HG02943 (cell line): ENCODE results near the gene TCIRG1.

Experiments used
- ATAC-seq: cut with Tn5 transposase; IDR thresholded peaks from one replicate; pipeline ENCODE4 v1.9.1; 2021; ENCODE audit warnings: mild to moderate bottlenecking, low read depth, moderate library complexity; ENCODE audit not compliant: unreplicated experiment

Gene TCIRG1

DNA sequence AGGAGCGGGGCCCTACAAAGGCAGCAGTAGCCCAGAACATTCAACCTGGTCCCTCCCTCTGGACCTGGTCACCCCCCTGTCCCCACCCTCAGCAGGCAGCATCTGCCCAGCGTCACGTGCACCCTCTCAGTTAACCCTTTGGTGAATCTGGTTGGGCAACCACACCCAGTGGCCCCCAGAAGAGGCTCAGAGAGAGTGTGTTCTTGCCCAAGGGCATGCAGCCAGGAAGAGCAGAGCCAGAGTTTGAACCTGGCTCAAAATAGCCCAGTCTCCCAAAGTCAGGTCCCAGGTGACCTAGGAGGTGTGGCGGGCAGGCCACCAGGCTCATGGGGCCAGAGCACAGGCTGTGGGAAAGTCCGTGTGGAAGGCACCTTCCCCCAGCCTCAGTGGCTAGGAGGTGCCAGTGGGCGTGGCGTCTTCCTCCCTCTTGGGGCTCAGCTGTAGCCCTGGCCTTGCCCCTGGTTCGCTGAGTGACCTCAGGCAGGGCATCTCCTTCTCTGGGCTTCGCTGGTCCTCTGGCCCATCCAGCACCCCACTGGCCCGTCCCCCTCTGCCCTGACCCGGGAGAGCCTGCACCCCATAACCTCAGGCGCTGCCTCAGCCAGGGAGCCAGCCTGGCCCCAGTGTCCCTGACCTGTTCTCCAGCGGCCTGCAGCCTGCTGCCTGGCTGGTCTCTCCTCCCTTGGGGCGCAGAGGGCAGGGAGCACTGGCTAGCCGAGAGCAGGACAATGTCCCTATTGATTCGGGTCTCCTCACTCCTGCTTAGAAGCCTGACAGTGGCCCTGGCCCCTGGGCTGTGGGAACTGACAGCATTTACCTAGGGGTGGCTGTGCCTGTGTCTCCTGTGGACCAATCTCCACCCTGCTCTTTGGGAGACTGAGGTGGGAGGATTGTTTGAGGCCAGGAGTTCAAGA is 21.7 kb upstream of the TCIRG1 start:
- no peak for ATAC-seq

DNA sequence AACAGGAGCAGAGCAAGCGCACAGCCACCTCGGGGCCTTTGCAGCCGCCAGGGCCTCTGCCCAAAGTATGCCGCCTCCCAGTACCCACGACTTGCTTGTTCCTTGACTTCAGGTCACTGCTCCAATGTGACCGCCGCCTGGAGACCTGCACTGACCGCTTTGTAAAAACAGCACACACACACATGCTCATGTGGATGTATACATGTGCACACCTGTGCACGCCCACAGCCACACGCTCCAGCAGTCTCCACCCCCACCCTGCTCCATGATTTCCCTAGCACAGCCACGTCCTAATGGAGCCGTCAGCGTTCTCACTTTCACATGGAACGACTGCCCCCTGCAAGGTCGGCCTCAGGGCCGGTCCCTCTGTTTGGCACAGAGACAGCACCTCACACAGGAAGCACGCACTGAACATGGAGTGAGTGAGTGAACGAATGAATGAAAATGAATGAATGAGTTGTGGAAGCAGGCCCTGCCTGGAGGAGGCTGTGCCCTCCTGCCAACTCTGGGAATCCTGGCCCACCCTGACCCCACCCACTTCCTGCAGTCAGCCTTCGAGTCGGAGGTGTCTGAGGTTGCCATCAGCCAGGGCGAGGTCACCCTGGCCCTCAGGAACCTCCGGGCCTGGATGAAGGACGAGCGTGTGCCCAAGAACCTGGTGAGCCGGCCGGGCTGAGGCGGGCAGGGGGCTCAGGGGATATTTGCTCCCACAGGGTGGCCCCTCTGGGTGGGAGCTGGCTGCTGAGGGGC is 20.7 kb upstream of the TCIRG1 start:
- no peak for ATAC-seq

DNA sequence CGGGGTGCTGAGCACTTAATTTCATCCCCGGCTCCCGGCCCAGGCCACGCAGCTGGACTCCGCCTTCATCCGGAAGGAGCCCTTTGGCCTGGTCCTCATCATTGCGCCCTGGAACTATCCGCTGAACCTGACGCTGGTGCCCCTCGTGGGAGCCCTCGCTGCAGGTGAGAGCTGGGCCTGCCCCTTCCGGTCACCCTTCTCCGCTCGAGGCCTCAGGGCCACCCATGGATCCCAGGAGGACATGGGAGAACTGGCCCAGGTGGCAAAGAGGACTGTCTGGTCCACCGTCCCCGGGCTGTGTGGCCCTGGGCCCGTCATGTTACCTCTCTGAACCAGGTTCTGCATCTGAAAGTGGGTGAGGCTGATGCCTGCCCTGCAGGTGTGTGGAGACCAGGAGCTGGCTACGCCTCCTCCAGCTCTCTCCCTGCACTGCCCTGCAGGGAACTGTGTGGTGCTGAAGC is 20.1 kb upstream of the TCIRG1 start:
- no peak for ATAC-seq

DNA sequence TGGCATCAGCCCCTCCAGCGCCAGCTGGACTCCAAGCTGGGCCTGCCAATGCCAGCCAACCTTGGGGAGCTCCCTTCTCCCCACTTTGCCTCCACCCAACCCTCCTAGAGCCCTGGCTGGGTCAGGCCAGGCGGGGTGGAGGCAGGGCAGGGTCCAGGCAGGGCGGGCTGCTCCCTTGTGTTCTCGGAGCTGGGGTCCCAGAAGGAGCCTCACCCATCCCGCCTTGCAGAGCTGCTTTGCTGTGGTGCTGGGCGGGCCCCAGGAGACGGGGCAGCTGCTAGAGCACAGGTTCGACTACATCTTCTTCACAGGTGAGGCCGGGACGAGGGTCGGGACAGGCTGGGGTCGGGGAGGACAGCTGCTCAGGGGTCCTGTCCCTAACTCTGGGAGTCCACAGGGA is 19.3 kb upstream of the TCIRG1 start:
- no peak for ATAC-seq

DNA sequence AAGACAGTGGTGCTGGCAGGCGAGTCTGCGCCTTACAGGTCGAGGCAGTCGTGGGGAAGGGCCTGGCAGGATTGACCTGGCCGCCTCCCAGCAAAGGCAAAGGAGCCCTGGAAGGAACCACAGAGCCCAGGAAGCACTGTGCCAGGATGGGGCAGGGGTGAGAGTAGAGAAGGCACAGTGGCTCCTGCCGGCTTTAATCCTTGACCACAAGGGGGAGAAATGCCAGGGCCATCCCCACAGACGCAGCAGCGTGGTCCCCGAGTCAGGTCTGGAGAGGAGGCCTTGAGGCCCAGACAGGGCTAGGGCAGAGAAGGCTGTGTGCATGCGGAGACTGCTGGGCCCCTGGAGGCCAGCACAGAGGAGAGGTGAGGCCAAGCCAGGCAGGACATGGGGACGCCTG is 18.2 kb upstream of the TCIRG1 start:
- ATAC-seq: no peak

DNA sequence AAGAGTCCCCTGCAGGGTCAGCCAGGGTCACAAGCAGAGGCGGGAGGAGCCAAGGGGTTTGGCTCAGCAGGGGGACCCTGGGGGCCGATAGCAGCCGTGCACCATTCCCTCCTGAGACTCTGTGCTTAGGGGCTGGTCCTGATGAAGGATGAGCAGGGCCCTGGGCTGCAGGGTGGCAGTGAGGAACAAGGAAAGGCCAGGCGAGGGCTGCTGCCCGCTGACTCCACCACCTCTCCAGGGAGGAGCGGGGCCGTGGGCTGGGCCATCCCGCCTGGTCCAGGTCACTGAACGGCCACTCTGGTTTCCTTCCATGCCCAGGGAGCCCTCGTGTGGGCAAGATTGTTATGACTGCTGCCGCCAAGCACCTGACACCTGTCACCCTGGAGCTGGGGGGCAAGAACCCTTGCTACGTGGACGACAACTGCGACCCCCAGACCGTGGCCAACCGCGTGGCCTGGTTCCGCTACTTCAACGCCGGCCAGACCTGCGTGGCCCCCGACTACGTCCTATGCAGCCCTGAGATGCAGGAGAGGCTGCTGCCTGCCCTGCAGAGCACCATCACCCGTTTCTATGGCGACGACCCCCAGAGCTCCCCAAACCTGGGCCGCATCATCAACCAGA is 17.5 kb upstream of the TCIRG1 start:
- no peak for ATAC-seq

DNA sequence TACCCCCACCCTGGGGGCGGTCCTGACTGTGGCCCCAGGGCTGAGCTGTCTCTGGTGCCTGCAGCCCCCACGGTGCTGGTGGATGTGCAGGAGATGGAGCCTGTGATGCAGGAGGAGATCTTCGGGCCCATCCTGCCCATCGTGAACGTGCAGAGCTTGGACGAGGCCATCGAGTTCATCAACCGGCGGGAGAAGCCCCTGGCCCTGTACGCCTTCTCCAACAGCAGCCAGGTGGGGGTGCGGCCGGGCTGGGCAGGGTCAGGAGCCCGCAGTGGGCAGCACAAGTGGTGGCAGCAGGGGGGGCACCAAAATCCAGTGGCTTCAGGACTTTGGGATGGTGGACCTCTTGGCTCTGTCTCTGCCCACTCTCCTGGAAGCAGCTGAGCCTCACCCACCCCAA is 16.3 kb upstream of the TCIRG1 start:
- ATAC-seq: no peak

DNA sequence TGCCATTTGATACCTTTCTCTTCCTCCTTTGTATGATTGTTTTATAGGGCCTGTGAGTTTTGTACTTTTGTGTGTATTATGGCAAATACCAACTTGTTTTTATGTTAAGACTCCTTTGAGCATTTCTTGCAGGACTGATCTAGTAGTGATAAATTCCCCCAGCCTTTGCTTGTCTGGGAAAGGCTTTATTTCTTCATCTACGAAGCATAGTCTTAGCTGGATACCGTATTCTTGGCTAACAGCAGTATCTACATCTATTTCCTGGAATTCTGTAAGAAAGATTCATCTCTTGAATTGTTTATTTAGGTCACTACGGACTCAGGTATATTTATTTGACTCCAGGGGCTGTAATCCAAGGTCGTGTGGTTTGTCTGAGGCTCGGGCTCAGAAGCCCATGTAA is 14.3 kb upstream of the TCIRG1 start:
- no peak for ATAC-seq

DNA sequence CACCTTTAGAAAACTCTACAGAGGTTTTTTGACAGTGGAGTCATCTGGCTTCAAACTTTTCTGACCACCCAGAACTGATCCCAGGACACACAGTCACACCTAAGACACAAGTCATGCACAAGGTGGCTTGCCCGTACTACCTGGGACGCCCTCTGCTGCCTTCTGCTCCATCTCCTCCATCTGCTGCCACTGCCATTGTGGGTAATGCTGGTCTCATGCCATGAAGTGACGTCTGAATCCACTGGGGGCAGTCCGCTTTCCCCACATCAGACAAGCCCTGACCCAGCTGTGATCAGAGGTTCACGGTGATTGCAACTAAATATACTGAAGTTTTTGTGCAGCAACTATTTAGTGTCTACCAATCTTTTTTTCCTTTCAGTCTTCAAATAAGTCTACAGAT is 13.8 kb upstream of the TCIRG1 start:
- ATAC-seq: no peak

DNA sequence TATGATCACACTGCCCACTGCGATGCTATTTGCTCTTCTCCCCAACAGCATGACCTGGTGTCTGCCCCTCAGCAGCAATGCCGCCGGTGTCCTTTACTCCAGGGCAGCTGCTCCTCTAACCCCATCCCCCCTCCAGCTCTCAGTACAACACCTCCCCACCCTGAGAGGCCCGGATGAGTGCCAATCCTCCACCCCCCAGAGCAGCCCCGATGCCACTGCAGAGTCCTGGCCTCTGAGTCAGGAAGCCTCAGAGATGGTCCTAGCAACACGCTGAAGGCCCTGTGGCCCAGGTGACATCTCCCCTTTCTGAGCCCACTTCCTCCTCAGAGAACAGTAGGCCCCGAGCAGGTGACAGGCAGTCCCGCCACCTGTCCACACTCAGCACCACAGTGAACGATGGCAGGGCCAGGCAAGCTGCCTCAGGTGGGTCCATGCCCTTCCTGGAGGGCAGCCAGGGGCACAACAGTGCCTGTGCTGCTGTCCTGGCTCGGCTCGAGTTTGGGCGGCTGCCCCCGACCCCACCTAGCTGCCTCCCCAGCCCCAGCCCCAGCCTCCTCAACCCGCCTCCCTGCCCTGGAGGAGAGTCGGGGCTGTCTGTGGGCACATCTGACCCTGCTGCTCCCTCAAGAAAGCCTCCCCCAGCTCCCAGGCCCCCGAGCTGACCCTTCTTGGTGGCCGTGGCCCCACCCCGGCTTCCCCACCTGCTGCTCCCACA is 12.3 kb upstream of the TCIRG1 start:
- no peak for ATAC-seq

DNA sequence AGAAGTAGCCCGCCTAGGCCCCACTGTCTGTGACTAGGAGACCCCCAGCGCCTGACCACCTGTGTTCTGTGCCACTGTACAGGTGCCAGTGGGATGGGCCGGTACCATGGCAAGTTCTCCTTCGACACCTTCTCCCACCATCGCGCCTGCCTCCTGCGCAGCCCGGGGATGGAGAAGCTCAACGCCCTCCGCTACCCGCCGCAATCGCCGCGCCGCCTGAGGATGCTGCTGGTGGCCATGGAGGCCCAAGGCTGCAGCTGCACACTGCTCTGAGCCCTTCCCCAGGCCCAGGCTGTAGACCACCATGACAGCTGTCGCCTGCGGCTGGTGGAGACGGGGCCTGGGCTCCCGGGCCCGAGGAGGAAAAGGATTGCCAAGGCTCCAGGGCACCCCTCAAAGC is 11.2 kb upstream of the TCIRG1 start:
- ATAC-seq: no peak

DNA sequence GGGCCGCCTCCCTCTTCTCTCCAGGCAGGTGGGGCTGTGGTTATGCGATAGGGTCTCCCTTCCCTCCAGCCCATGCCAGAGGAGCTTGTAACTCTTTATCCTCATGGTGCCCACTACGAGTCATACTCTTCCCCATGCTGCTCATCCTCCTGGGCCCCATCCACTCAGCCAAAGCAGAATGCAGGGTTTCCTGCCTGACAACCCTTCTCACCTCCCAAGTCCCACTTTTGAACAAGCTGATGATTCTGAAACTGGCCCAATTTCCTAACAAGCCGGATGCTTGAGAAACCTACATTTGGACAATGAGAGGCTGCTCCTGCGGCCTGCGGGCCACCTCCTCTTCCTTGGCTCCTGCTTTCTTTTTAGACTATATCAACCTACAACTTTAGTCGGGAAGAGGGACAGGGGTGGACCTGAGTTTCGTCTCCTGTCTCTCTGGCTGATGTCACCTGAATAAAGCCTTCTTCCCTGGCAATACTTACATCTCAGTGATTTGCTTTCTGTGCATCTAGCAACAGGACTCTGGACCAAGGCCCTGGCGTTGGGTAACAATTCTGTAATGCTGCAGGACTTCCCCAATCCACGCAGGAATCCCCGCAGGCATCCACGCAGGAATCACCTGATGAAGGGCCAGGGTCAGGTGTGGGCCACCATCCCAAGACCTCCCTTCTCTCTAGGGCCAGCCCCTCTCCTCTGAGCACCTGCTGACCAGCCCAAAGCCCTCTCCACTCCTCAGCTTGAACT is 9.9 kb upstream of the TCIRG1 start:
- no peak for ATAC-seq

DNA sequence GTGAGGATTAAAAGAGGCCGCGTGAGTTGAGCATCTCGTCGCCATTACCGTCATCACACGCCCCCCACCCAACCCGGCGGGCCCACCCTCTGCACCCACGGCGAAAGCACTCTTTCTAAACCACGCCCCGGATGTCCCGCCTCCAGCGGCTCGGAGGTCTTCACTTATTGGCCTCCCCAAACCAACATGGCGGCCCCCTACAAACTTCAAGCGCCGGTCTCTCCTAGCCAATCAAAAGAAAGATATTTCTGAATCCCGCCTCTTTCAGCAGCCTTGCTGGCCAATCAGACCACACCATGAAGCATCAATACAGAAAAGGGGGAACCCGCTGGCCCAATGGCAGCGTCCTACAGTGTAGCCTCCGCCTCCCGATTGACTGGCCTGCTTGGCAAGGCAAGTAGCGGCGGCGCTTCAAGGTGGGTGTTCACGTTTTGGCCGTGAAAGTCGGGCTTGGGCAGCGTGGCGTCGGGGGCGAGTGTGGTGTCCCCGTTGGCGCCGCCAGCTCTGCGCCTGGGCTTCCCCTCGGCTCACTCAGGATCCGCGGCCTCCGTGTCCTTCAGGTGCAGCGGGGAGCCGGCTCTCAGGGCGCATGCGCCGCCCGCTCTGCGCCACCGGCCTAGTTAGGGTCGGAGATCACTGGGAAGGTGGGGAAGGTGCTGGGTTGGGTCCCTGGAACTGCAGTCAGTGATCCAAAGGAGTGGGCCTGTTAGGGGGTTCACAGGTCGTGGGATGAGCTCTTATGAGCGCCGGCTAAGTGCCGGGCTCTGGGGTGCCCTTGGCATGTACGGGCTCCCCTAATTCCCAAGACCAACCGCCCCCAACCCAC is 8.3 kb upstream of the TCIRG1 start, which contains the start of gene NDUFS8:
TSS of gene NDUFS8 (plus strand) at position 364 of the 826 bp plus-strand sequence. CDS start 1,471 bp downstream, outside the sequence.
- ATAC-seq: peak; percentile 87

DNA sequence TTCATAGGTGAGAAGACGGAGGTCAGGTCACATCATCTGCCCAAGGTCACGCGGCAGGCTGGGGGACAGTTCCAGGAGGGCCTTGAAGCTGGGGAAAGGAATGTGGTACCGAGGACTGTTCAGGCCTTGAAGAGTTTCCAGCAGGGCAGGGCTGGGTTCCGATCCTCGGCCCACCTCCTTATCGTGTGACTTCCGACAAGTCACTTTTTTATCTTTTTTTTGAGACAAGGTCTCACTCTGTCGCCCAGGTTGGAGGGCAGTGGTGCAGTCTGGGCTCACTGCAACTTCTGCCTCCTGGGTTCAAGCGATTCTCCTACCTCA is 7.7 kb upstream of the TCIRG1 start:
- ATAC-seq: no peak

DNA sequence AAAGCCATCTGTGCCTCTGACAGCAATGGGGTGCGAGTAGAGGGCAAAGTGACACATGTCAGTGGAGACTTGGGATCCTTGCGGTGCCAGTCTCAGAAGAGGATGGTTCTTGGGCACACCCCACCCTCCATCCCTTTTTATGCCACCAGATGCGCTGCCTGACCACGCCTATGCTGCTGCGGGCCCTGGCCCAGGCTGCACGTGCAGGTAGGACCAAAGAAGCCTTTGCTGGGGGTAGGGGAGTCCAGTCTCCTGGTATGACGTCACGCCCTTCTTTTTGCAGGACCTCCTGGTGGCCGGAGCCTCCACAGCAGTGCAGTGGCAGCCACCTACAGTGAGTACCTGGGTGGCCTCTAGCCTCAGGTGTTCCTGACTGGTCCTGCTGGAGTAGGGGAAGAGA is 6.8 kb upstream of the TCIRG1 start:
- no peak for ATAC-seq

DNA sequence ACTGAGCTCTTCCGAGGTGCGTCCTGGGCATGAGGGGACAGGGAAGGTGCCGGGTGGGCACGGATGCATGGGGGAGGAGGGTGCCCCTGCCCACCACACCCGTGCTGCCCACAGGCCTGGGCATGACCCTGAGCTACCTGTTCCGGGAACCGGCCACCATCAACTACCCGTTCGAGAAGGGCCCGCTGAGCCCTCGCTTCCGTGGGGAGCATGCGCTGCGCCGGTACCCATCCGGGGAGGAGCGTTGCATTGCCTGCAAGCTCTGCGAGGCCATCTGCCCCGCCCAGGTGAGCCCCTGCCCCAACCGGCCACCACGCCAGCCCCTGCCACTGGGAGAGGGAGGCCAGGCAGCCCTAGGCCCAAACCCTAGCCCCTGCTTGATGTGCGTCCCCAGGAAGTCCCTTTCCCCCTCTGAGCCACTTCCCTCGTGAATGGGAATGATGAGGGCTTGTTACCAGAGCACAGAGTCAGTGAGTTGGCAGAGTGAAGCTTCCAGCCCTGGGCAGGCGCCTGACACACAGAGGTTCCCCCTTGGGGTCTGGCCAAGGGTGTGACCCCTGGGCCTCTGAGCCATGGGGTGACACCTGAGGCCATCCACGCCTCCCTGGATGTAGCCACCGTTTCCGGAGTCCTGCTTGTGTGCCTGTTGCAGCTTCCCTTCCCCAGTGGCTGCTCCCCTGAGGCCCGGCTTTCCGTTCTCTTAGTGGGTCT is 5.7 kb upstream of the TCIRG1 start:
- ATAC-seq: no peak

DNA sequence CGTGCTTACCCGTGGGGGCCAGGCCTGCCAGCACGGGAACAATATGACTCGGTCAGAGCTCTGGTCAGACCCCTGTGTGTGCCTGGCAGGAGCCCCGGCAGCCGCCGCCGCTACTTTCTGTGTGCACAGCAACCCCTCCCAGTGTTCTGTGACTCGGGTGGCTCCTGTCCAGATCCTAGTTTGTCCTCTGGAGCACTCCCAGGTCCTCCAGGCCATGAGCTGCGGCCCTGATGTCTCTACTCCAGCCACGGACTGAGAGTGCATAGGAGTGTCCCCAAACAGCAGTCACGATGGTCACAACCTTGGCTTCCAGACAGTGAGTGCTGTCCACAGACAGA is 5.1 kb upstream of the TCIRG1 start:
- no peak for ATAC-seq

DNA sequence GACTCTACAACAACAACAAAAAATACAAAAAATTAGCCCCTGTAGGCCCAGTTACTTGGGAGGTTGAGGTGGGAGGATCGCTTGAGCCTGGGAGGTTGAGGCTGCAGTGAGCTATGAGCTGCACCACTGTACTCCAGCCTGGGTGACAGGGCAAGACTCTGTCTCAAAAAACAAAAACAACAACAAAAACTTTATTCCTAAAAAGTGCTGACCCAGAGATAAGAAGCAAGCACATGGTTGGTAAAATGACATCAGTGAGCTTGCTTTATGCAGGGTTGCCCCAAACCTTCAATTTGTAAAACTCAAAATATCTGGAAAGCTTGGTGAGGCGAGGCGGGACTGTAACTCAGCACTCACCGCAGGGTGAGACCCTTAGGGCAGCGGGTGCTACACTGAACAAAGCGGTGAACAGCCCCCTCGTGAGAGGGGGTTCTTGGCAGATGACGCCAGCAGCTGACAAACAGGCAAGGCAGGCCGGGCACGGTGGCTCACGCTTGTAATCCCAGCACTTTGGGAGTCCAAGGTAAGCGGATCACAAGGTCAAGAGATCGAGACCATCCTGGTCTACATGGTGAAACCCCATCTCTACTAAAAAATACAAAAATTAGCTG is 3.5 kb upstream of the TCIRG1 start:
- no peak for ATAC-seq
